GM18511 (cell line): ENCODE data around the gene OARD1.
"Not testable (repeated sequence)": the region's sequence is repeated elsewhere in the genome, so short reads cannot be mapped to it uniquely, and the experiment has no call there.

ENCODE experiments used
- ATAC-seq: cut with Tn5 transposase; IDR thresholded peaks from one replicate; pipeline ENCODE4 v1.9.1; 2021; ENCODE audit warnings: mild to moderate bottlenecking, moderate library complexity; ENCODE audit not compliant: unreplicated experiment

OARD1 gene

GRCh38 chr6:41028561-41029412, 43.4 kb downstream of the OARD1 start:
- ATAC-seq: peak; percentile 52

- peak; percentile 88 for ATAC-seq
Measured at GRCh38 chr6:41027799-41028560, 44.2 kb downstream of the OARD1 start.

GRCh38 chr6:41027241-41027640, 44.9 kb downstream of the OARD1 start:
- ATAC-seq: no peak

- no peak for ATAC-seq
Measured at GRCh38 chr6:41025966-41026530, 46.1 kb downstream of the OARD1 start.

- no peak for ATAC-seq
Measured at GRCh38 chr6:41023114-41023513, 49.0 kb downstream of the OARD1 start.

GRCh38 chr6:41022294-41022693, 49.9 kb downstream of the OARD1 start:
- ATAC-seq: no peak

GRCh38 chr6:41021832-41022231, 50.3 kb downstream of the OARD1 start:
- no peak for ATAC-seq

- ATAC-seq: no peak
Measured at GRCh38 chr6:41017663-41018062, 54.5 kb downstream of the OARD1 start.

- not testable (repeated sequence) for ATAC-seq
Measured at GRCh38 chr6:41015860-41016259, 56.3 kb downstream of the OARD1 start.

- no peak for ATAC-seq
Measured at GRCh38 chr6:41014780-41015179, 57.4 kb downstream of the OARD1 start.
